ENCODE results near the gene FAM184A. TPM values are rescaled to one million over a fixed set of nuclear protein-coding genes. Genes with fewer than 3 reads are reported as not detected.
A peak's percentile ranks its signal among the peaks of the same experiment; 100 is the strongest.

The FAM184A gene
- total RNA-seq, 1 experiment from 2014 or later: 13.3 TPM

- Mint-ChIP-seq H3K4me3 (no peak overlapping the region), H3K27ac (no peak overlapping the region), H3K4me1 (peaks cover 7% of the 10 kb centered on the region), H3K27me3 (ENCODE audit: low read depth) (no peaks in the 10 kb centered on the region), H3K36me3 (no peaks in the 10 kb centered on the region), H3K9me3 (no peaks in the 10 kb centered on the region)
- ChIA-PET CTCF (no interaction called here), POLR2A (no interaction called here)
- DNase-seq (ENCODE audit: low spot score) (no peak), ATAC-seq (no peak)
- TF ChIP-seq FOXP4 (CRISPR knock-in tag; IDR thresholded peaks at IDR 0.05): no peak
- TF ChIP-seq USF2 (CRISPR knock-in tag; IDR thresholded peaks at IDR 0.05): no peak
- no peak for TF ChIP-seq ETV6 (CRISPR knock-in tag; IDR thresholded peaks at IDR 0.05)
- no peak for TF ChIP-seq IRF1 (CRISPR knock-in tag; IDR thresholded peaks at IDR 0.05)
- no peak for TF ChIP-seq NFYB (CRISPR knock-in tag; conservative IDR thresholded peaks at IDR 0.05; ENCODE audit: low read depth)
- no peak for TF ChIP-seq PREB (CRISPR knock-in tag; IDR thresholded peaks at IDR 0.05; ENCODE audit: borderline replicate concordance)
- no peak for TF ChIP-seq NR3C1 (CRISPR knock-in tag; conservative IDR thresholded peaks at IDR 0.05; ENCODE audit: low read depth)
Observed at GRCh38 chr6:118986312-118986711, 92.2 kb downstream of the FAM184A start.

GRCh38 chr6:118985123-118985830, 93.2 kb downstream of the FAM184A start:
- DNase-seq (ENCODE audit: low spot score) (no peak), ATAC-seq (no peak)
- no peaks in the 10 kb centered on the region for H3K36me3 Mint-ChIP-seq
- H3K4me1 Mint-ChIP-seq: peaks cover 8% of the 10 kb centered on the region
- no peak overlapping the region for H3K4me3 Mint-ChIP-seq
- H3K27me3 Mint-ChIP-seq (ENCODE audit: low read depth): no peaks in the 10 kb centered on the region
- CTCF ChIA-PET: no interaction called here
- no peaks in the 10 kb centered on the region for H3K9me3 Mint-ChIP-seq
- peak overlapping the region; percentile 42; the same call in 1 of the 2 replicates for H3K27ac Mint-ChIP-seq
- POLR2A ChIA-PET: no interaction called here
- TF ChIP-seq TCF7 (CRISPR knock-in tag; IDR thresholded peaks at IDR 0.05; ENCODE audit: low read depth) (no peak), ZNF671 (CRISPR knock-in tag; IDR thresholded peaks at IDR 0.05) (no peak), TEAD1 (CRISPR knock-in tag; IDR thresholded peaks at IDR 0.05) (no peak), SOX15 (CRISPR knock-in tag; IDR thresholded peaks at IDR 0.05) (no peak), ZNF219 (CRISPR knock-in tag; IDR thresholded peaks at IDR 0.05; ENCODE audit: borderline replicate concordance) (no peak), SP1 (CRISPR knock-in tag; conservative IDR thresholded peaks at IDR 0.05) (no peak), ZNF232 (CRISPR knock-in tag; IDR thresholded peaks at IDR 0.05) (no peak), ELF4 (CRISPR knock-in tag; IDR thresholded peaks at IDR 0.05; ENCODE audit: low read depth) (no peak), NR1H2 (CRISPR knock-in tag; IDR thresholded peaks at IDR 0.05) (no peak)

GRCh38 chr6:118984342-118984741, 94.1 kb downstream of the FAM184A start:
- DNase-seq (ENCODE audit: low spot score) (no peak), ATAC-seq (no peak)
- Mint-ChIP-seq H3K4me3 (no peak overlapping the region), H3K27ac (no peak overlapping the region), H3K36me3 (peaks cover 3% of the 10 kb centered on the region), H3K27me3 (ENCODE audit: low read depth) (no peaks in the 10 kb centered on the region), H3K9me3 (no peaks in the 10 kb centered on the region), H3K4me1 (peaks cover 8% of the 10 kb centered on the region)
- CTCF ChIA-PET: no interaction called here
- POLR2A ChIA-PET: no interaction called here
- TF ChIP-seq NR3C1 (CRISPR knock-in tag; conservative IDR thresholded peaks at IDR 0.05; ENCODE audit: low read depth) (no peak), ATF2 (CRISPR knock-in tag; IDR thresholded peaks at IDR 0.05; ENCODE audit: borderline replicate concordance, low read depth) (no peak), MLX (CRISPR knock-in tag; IDR thresholded peaks at IDR 0.05) (no peak), ZBTB21 (CRISPR knock-in tag; IDR thresholded peaks at IDR 0.05; ENCODE audit: borderline replicate concordance) (no peak), IRF1 (CRISPR knock-in tag; IDR thresholded peaks at IDR 0.05) (no peak), HMGA2 (CRISPR knock-in tag; IDR thresholded peaks at IDR 0.05) (no peak), CBFB (CRISPR knock-in tag; IDR thresholded peaks at IDR 0.05; ENCODE audit: low read depth) (no peak), FOXK1 (CRISPR knock-in tag; IDR thresholded peaks at IDR 0.05) (no peak), CREB1 (CRISPR knock-in tag; IDR thresholded peaks at IDR 0.05) (no peak), MXD4 (CRISPR knock-in tag; IDR thresholded peaks at IDR 0.05; ENCODE audit: borderline replicate concordance) (no peak), ATF3 (CRISPR knock-in tag; conservative IDR thresholded peaks at IDR 0.05) (no peak)

All from WTC11 (cell line).